ENCODE data around the gene MTMR12.
"Not testable (repeated sequence)": the region's sequence is repeated elsewhere in the genome, so short reads cannot be mapped to it uniquely, and the experiment has no call there.

Gene MTMR12

DNA sequence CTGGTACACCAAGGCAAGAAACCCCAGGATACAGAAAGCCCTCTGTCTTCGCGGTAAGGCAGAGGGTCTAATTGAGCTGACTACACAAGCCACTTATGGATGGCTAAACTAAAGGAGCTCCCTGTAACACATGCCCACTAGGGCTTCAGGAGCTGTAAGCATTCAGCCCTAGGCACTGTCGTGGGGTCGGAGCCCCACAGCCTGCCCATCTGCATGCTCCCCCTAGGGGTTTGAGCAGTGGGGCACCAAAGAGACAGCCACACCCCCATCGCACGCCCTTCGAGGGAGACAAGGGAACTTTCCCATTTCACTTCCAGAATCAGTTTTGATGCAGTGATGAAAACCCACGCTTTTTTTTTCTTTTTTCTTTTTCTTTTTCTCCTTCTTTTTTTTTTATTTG is 11.0 kb upstream of the MTMR12 start:
- Mint-ChIP-seq H3K9me3 (peaks cover 10% of the 10 kb centered on the region), H3K36me3 (ENCODE audit: low read depth) (no peaks in the 10 kb centered on the region), H3K4me1 (peaks cover 7% of the 10 kb centered on the region), H3K27me3 (ENCODE audit: low read depth) (peaks cover 9% of the 10 kb centered on the region), H3K4me3 (no peak overlapping the region), H3K27ac (no peak overlapping the region)
- no peak for TF ChIP-seq CTCF (IDR thresholded peaks at IDR 0.05; ENCODE audit: unreplicated experiment in 3 of 3)

GRCh38 chr5:32322882-32323281 is 10.1 kb upstream of the MTMR12 start:
- Mint-ChIP-seq H3K27me3 (ENCODE audit: low read depth) (peaks cover 9% of the 10 kb centered on the region), H3K4me3 (no peak overlapping the region), H3K27ac (no peak overlapping the region), H3K9me3 (peaks cover 10% of the 10 kb centered on the region), H3K4me1 (peaks cover 7% of the 10 kb centered on the region), H3K36me3 (ENCODE audit: low read depth) (no peaks in the 10 kb centered on the region)
- no peak for TF ChIP-seq CTCF (IDR thresholded peaks at IDR 0.05; ENCODE audit: unreplicated experiment in 3 of 3)

GRCh38 chr5:32321787-32322186 is 9.0 kb upstream of the MTMR12 start:
- not testable (repeated sequence) for H3K4me3 Mint-ChIP-seq; H3K36me3 Mint-ChIP-seq (ENCODE audit: low read depth); H3K27me3 Mint-ChIP-seq (ENCODE audit: low read depth); H3K27ac Mint-ChIP-seq; H3K4me1 Mint-ChIP-seq
- H3K9me3 Mint-ChIP-seq, result peaks cover 10% of the 10 kb centered on the region

- Mint-ChIP-seq H3K36me3 (ENCODE audit: low read depth) (no peaks in the 10 kb centered on the region), H3K9me3 (peaks cover 10% of the 10 kb centered on the region), H3K27ac (no peak overlapping the region), H3K4me1 (peaks cover 7% of the 10 kb centered on the region), H3K4me3 (no peak overlapping the region), H3K27me3 (ENCODE audit: low read depth) (peaks cover 9% of the 10 kb centered on the region)
- TF ChIP-seq CTCF (IDR thresholded peaks at IDR 0.05; ENCODE audit: unreplicated experiment in 3 of 3), result no peak
Observed at GRCh38 chr5:32320576-32320975, 7.8 kb upstream of the MTMR12 start.

GRCh38 chr5:32319926-32320543 is 7.3 kb upstream of the MTMR12 start:
- Mint-ChIP-seq H3K27me3 (ENCODE audit: low read depth) (peaks cover 8% of the 10 kb centered on the region), H3K4me3 (no peak overlapping the region), H3K36me3 (ENCODE audit: low read depth) (no peaks in the 10 kb centered on the region), H3K27ac (no peak overlapping the region), H3K9me3 (peaks cover 10% of the 10 kb centered on the region), H3K4me1 (peaks cover 5% of the 10 kb centered on the region)
- no peak for TF ChIP-seq CTCF (IDR thresholded peaks at IDR 0.05; ENCODE audit: unreplicated experiment in 3 of 3)

DNA sequence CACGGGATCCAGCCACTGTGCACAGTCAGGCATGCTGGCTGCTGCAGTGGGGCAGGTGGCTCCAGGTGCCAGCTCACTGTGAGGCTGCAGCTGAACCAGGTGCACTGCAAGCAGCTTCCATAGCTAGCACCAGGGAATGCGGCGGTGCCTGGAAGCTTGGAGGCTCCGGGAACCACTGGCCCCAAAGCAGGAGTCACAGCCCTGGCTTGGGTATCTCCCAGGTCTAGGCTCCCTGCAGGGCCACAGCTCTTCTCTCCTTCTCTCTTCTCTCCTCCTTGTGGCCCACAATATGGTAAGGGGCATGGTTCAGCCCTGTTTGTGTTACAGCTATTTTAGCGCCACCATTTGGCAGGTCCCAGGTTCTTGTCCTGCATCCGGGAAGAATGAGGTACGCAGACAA is 6.7 kb upstream of the MTMR12 start:
- Mint-ChIP-seq H3K9me3 (peaks cover 6% of the 10 kb centered on the region), H3K4me1 (no peaks in the 10 kb centered on the region), H3K4me3 (no peak overlapping the region), H3K27ac (no peak overlapping the region), H3K36me3 (ENCODE audit: low read depth) (no peaks in the 10 kb centered on the region), H3K27me3 (ENCODE audit: low read depth) (peaks cover 6% of the 10 kb centered on the region)
- TF ChIP-seq CTCF (IDR thresholded peaks at IDR 0.05; ENCODE audit: unreplicated experiment in 3 of 3), result no peak

Measured in nephron (organoid).